GM12892 (cell line): ENCODE measurements around the gene IBTK.
"Not testable (repeated sequence)": the region's sequence is repeated elsewhere in the genome, so short reads cannot be mapped to it uniquely, and the experiment has no call there.

Experiments used
- POLR2A ChIP-seq: IDR thresholded peaks from 2 replicates; pipeline ENCODE4 v1.6.1; 2011; ENCODE audit warnings: low read depth, low read length, control low read depth
- POLR2AphosphoS5 ChIP-seq: IDR thresholded peaks from 2 replicates; pipeline ENCODE4 v1.6.1; 2011; ENCODE audit warnings: low read depth, low read length, control low read depth
- TAF1 ChIP-seq: IDR thresholded peaks from 2 replicates; pipeline ENCODE4 v1.6.1; 2011; ENCODE audit warnings: low read depth, mild to moderate bottlenecking, control low read depth, low read length, borderline replicate concordance

DNA sequence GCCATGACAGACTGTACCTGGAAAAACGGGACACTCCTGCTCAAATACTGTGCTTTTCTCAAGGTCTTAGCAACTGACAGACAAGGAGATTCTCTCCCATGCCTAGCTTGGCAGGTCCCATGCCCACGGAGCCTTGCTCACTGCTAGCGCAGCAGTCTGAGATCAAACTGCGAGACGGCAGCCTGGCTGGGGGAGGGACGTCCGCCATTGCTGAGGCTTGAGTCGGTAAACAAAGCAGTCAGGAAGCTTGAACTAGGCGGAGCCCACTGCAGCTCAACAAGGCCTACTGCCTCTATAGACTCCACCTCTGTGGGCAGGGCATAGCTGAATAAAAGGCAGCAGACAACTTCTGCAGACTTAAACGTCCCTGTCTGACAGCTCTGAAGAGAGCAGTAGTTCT lies 96.4 kb downstream of the IBTK start:
- not testable (repeated sequence) for TF ChIP-seq POLR2AphosphoS5, POLR2A, TAF1
